Measurements from ENCODE around the gene ZCCHC17.

DNA sequence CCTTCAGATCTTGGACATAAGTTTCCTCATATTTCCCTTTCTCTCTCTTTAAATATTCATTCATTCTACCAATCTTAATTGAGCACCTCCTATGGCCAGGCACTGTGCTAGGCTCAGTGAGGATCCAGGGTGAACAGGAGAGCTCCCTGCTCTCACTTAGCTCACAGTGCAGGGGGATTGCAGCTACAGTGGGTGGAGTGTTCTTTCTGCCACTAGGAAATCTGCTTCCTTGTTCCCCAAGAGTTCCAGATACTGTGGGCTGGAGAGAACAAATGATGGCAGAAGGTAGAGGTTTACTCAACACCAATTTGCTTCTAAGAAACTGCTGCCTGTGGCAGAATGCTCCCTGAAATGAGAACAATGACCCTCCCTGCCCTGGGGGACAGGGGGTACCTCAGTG is 81.2 kb downstream of the ZCCHC17 start:
- TF ChIP-seq CTCF (IDR thresholded peaks at IDR 0.05 in 8 of 11, conservative IDR thresholded peaks at IDR 0.05 in 3 of 11) (no peak), POLR2A (IDR thresholded peaks at IDR 0.05) (no peak)

Measured in spleen (tissue), 7 donors.